Hematopoietic multipotent progenitor cell treated with erythropoietin and hydrocortisone succinate and interleukin-3 and kit ligand, for 4 days (in vitro differentiated cells): ENCODE measurements around the gene DMRTA1.
A peak's percentile ranks its signal among the peaks of the same experiment; 100 is the strongest.
"Not testable (repeated sequence)": the region's sequence is repeated elsewhere in the genome, so short reads cannot be mapped to it uniquely, and the experiment has no call there.

ENCODE experiments used
- DNase-seq: peaks from one replicate; pipeline ENCODE4 v3.0.0-alpha.2; 2015

The DMRTA1 gene

GRCh38 chr9:22463205-22463604 lies 16.6 kb downstream of the DMRTA1 start:
- no peak for DNase-seq

- peak; percentile 65 for DNase-seq
These were observed 23.4 kb downstream of the DMRTA1 start for GRCh38 chr9:22469928-22470544.

- no peak for DNase-seq
These were observed 34.9 kb downstream of the DMRTA1 start for GRCh38 chr9:22481566-22481965.

- DNase-seq, result no peak
These were observed 37.0 kb downstream of the DMRTA1 start for GRCh38 chr9:22483528-22484070.

GRCh38 chr9:22496197-22496596 lies 49.6 kb downstream of the DMRTA1 start:
- not testable (repeated sequence) for DNase-seq
